ENCODE data around the gene HDAC4. TPM values are rescaled to one million over a fixed set of nuclear protein-coding genes. Genes with fewer than 3 reads are reported as not detected.

Gene HDAC4
- total and polyA plus RNA-seq, 2 of the 8 experiments (the other 6 are each of a cell fraction or from before 2014, with no cell fraction given) = 15.4 to 31.5 TPM

- TF ChIP-seq CHD7 (IDR thresholded peaks at IDR 0.05; ENCODE audit: insufficient replicate concordance, low read length) (no peak), CBX8 (IDR thresholded peaks at IDR 0.05; ENCODE audit: borderline replicate concordance, low read depth, low read length) (no peak), RXRA (IDR thresholded peaks at IDR 0.05; ENCODE audit: insufficient read depth, low read depth, low read length) (no peak), SP1 (IDR thresholded peaks at IDR 0.05; ENCODE audit: low read depth, low read length) (no peak), SAP30 (IDR thresholded peaks at IDR 0.05; ENCODE audit: insufficient read depth, insufficient replicate concordance, low read length) (no peak)
Observed at GRCh38 chr2:239329284-239329971, 71.4 kb downstream of the HDAC4 start (continued).

Measured in H1 (cell line).